Panc1 (cell line): Measurements from ENCODE around the gene SLC35D2. TPM values are rescaled to one million over a fixed set of nuclear protein-coding genes. Genes with fewer than 3 reads are reported as not detected.

Source experiments
- ATAC-seq: fragments of 200-7000 bp; cut with Tn5 transposase; 2 replicates; pipeline ENCODE4 v1.9.1; 2020; ENCODE audit warnings: mild to moderate bottlenecking, moderate library complexity
- BruUV-seq: library from RNA; stranded (reverse); fragments of 400-500 nt; replicated peaks from 2 replicates; lab custom pipeline; 2021; lab: Mats Ljungman, UMichigan
- CTCF ChIA-PET: fragments of 300-600 bp; sonication (Branson Sonifier 250); formaldehyde crosslinking; loops from one replicate; lab custom pipeline; 2022; ENCODE audit warnings: antibody characterized with exemption; lab: Charles Lee
- POLR2A ChIA-PET: fragments of 300-600 bp; sonication (Branson Sonifier 250); formaldehyde crosslinking; loops from one replicate; lab custom pipeline; 2022; ENCODE audit warnings: antibody characterized with exemption; lab: Charles Lee
- DNase-seq: peaks from one replicate; pipeline ENCODE4 v3.0.0-alpha.2; 2010; ENCODE audit warnings: low read depth, low spot score
- H3K27ac ChIP-seq: 2 replicates; pipeline ENCODE4 v1.5.1; 2011; ENCODE audit warnings: mild to moderate bottlenecking, low read length, inconsistent platforms
- H3K27me3 ChIP-seq: fragments of 200-500 bp; sonication (Bioruptor generic); 2 replicates; pipeline ENCODE4 v1.6.0; 2014; ENCODE audit warnings: low read length, inconsistent platforms; ENCODE audit not compliant: control insufficient read depth, insufficient read depth
- H3K36me3 ChIP-seq: fragments of 200-500 bp; sonication (Bioruptor generic); 2 replicates; pipeline ENCODE4 v1.5.1; 2014; ENCODE audit warnings: inconsistent platforms, mild to moderate bottlenecking, low read length, moderate library complexity; ENCODE audit not compliant: control insufficient read depth, insufficient read depth
- H3K4me1 ChIP-seq: 2 replicates; pipeline ENCODE4 v1.5.1; 2011; ENCODE audit warnings: inconsistent platforms, mild to moderate bottlenecking, low read length, moderate library complexity; ENCODE audit not compliant: control insufficient read depth, insufficient read depth
- H3K4me3 ChIP-seq, 2 experiments: 2 replicates each; pipeline ENCODE4 v1.5.1; 2011 to 2012; ENCODE audit warnings: low read depth in 2 of 2, low read length in 2 of 2, mild to moderate bottlenecking in 2 of 2, inconsistent platforms in 1 of 2, moderate library complexity in 1 of 2
- H3K9me3 ChIP-seq: fragments of 200-500 bp; sonication (Bioruptor generic); 2 replicates; pipeline ENCODE4 v1.5.1; 2014; ENCODE audit warnings: low read depth, mild to moderate bottlenecking, inconsistent platforms, low read length, moderate library complexity; ENCODE audit not compliant: control insufficient read depth, insufficient read depth
- CTCF ChIP-seq: fragments of 450-650 bp; IDR thresholded peaks from 2 replicates; pipeline ENCODE4 v1.5.1; 2017; ENCODE audit warnings: mild to moderate bottlenecking
- POLR2AphosphoS5 ChIP-seq: IDR thresholded peaks from 2 replicates; pipeline ENCODE4 v1.6.1; 2012; ENCODE audit warnings: mild to moderate bottlenecking, low read depth, low read length, moderate library complexity
- SIN3A ChIP-seq: IDR thresholded peaks from 2 replicates; pipeline ENCODE4 v1.6.1; 2012; ENCODE audit warnings: low read depth, mild to moderate bottlenecking, low read length, moderate library complexity, borderline replicate concordance; ENCODE audit not compliant: insufficient read depth
- TCF7L2 ChIP-seq: IDR thresholded peaks from 2 replicates; pipeline ENCODE4 v1.6.1; 2011; ENCODE audit warnings: mild to moderate bottlenecking, low read depth, low read length, inconsistent platforms
- in situ Hi-C: cut with HindIII; loops from 2 replicates; pipeline ENCODE4 v1.10.0; 2016; ENCODE audit warnings: low sequenced_read_pairs, low pct_unique_long_range_greater_than_20kb
- intact Hi-C: fragments of 100-400 bp; cut with micrococcal nuclease; formaldehyde crosslinking; loops from one replicate; pipeline ENCODE4 v1.10.0; 2022; ENCODE audit not compliant: unreplicated experiment
- total RNA-seq: library from RNA; stranded (reverse); gene quantifications from one replicate; pipeline ENCODE4 v1.2.1, GENCODE V29; 2021; ENCODE audit not compliant: unreplicated experiment
- TF ChIP-seq, protein P1 (sequence below), 2 experiments: IDR thresholded peaks; 2 replicates each; pipeline ENCODE4 v1.6.1; 2011 to 2012; ENCODE audit warnings: low read depth in 2 of 2, control low read depth in 1 of 2, low read length in 1 of 2, mild to moderate bottlenecking in 1 of 2, moderate library complexity in 1 of 2; ENCODE audit not compliant: insufficient read depth in 1 of 2

SLC35D2 gene
- total RNA-seq, 1 experiment from 2014 or later, result 23.7 TPM

GRCh38 chr9:96394832-96395496, 11.5 kb upstream of the SLC35D2 start:
- no peak overlapping the region for H3K27ac ChIP-seq
- TF ChIP-seq, protein P1, sequence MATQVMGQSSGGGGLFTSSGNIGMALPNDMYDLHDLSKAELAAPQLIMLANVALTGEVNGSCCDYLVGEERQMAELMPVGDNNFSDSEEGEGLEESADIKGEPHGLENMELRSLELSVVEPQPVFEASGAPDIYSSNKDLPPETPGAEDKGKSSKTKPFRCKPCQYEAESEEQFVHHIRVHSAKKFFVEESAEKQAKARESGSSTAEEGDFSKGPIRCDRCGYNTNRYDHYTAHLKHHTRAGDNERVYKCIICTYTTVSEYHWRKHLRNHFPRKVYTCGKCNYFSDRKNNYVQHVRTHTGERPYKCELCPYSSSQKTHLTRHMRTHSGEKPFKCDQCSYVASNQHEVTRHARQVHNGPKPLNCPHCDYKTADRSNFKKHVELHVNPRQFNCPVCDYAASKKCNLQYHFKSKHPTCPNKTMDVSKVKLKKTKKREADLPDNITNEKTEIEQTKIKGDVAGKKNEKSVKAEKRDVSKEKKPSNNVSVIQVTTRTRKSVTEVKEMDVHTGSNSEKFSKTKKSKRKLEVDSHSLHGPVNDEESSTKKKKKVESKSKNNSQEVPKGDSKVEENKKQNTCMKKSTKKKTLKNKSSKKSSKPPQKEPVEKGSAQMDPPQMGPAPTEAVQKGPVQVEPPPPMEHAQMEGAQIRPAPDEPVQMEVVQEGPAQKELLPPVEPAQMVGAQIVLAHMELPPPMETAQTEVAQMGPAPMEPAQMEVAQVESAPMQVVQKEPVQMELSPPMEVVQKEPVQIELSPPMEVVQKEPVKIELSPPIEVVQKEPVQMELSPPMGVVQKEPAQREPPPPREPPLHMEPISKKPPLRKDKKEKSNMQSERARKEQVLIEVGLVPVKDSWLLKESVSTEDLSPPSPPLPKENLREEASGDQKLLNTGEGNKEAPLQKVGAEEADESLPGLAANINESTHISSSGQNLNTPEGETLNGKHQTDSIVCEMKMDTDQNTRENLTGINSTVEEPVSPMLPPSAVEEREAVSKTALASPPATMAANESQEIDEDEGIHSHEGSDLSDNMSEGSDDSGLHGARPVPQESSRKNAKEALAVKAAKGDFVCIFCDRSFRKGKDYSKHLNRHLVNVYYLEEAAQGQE (IDR thresholded peaks at IDR 0.05; ENCODE audit: insufficient read depth in 1 of 2, low read depth in 2 of 2, low read length in 1 of 2), result no peak
- TF ChIP-seq TCF7L2, result no peak
- no peak for TF ChIP-seq CTCF
- in situ Hi-C loops, result no loop called here
- no peaks in the 10 kb centered on the region for H3K9me3 ChIP-seq
- POLR2A ChIA-PET, result no interaction called here
- intact Hi-C loops, result no loop called here
- H3K4me3 ChIP-seq, result no peak overlapping the region
- H3K36me3 ChIP-seq, result no peaks in the 10 kb centered on the region; the same call in 1 of the 2 replicates
- ATAC-seq (no peak), DNase-seq (no peak)
- H3K27me3 ChIP-seq, result no peaks in the 10 kb centered on the region
- CTCF ChIA-PET, result interaction anchor here (0.5 kb wide), 1 partner anchor 174 kb away, joined by 3 read pairs; no protein-coding TSS in a partner anchor
- peaks cover 7% of the 10 kb centered on the region; the same call in 1 of the 2 replicates for H3K4me1 ChIP-seq
- BruUV-seq, result no TSS peak

DNA sequence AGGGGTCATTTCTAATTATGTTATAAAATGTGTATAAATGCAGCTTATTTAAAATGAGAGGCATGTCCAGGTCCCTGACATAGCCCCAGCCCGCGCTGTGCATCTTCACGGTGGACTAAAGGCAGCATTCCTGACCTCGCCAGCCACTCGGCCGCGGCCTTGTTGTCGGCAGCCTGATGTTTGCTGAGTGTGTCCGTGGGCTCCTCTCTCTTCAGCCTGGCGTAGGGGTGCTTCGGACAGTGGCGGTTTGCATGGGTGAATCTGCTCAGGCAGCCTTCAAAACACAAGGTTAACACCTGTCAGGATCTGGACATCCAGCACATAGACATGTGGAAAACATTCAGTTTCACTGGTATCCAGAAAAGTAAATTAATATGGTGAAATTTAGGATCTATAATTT, 8.8 kb upstream of the SLC35D2 start:
- Histone ChIP-seq H3K4me3 (no peak overlapping the region), H3K27ac (no peak overlapping the region), H3K27me3 (no peaks in the 10 kb centered on the region), H3K9me3 (no peaks in the 10 kb centered on the region), H3K36me3 (peaks cover 6% of the 10 kb centered on the region; the same call in 1 of the 2 replicates), H3K4me1 (no peaks in the 10 kb centered on the region)
- CTCF ChIA-PET, result no interaction called here
- TF ChIP-seq CTCF (no peak), POLR2AphosphoS5 (no peak), SIN3A (no peak), TCF7L2 (no peak)
- TF ChIP-seq, protein P1 (IDR thresholded peaks at IDR 0.05; ENCODE audit: insufficient read depth in 1 of 2, low read depth in 2 of 2, low read length in 1 of 2), result no peak
- intact Hi-C loops (no loop called here), in situ Hi-C loops (no loop called here)
- POLR2A ChIA-PET, result no interaction called here
- DNase-seq (no peak), ATAC-seq (no peak)
- no TSS peak for BruUV-seq
